RPMI8226 (cell line): ENCODE results near the gene DTNB.
"Not testable (repeated sequence)": the region's sequence is repeated elsewhere in the genome, so short reads cannot be mapped to it uniquely, and the experiment has no call there.

Experiments
- DNase-seq: peaks from one replicate; pipeline ENCODE4 v3.0.0-alpha.2; 2015

The DTNB gene

GRCh38 chr2:25446122-25446521 is 227.3 kb downstream of the DTNB start:
- DNase-seq: no peak

GRCh38 chr2:25445464-25445863 is 227.9 kb downstream of the DTNB start:
- no peak for DNase-seq

DNA sequence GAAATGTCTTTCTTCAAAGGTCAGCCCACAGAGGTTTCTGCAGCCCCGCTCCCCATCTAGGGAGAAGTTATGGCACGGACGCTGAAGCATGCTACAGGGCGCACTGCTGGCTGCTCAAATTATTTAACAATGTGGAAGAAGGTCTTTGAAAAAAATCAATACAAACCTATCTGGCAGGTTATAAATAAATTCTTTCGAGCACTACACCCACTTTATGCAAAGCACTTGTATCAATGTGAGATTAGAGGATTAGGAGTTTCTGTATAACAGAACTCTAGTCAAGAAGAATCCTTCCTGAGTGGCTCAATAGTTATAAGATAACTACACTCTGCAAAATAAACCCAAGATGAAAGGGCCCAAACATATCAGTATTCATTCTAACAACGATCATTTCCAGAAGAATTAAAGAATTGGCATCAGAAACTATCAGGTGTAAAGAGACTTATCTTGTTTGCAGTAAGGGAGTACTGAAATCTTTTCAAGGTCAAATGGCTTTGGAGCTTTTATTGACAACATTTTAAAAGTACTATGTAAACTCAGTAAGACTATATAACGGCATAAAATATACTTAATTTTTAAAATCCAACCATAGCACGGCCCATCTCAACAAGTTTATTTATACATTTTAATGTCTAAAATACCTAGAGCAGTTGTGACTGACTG is 228.6 kb downstream of the DTNB start:
- DNase-seq: no peak

- no peak for DNase-seq
These were observed 229.6 kb downstream of the DTNB start for GRCh38 chr2:25443766-25444165.

DNA sequence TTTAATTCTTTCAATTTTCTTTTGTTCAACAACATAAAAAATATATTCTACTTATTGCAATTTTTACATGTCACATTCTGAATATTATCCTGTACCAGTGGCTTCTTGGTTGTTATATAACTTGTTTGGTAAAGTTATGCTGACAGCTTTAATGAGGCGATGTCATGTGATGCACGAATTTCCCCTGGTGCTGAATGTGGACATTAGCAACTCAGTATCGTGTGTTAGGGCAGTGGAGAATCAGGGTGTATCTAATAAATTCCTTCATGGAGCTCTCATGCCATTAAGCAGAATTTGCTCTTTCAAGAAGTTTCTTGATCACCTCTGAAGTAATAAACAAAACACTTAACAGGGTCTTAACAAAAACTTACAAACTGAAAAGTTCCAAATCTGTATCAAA is 232.0 kb downstream of the DTNB start:
- no peak for DNase-seq

- DNase-seq: no peak
These were observed 234.6 kb downstream of the DTNB start for GRCh38 chr2:25438793-25439192.

GRCh38 chr2:25437881-25438662 is 235.3 kb downstream of the DTNB start:
- no peak for DNase-seq

GRCh38 chr2:25435421-25435820 is 238.0 kb downstream of the DTNB start:
- no peak for DNase-seq

GRCh38 chr2:25431604-25432003 is 241.8 kb downstream of the DTNB start:
- DNase-seq: peak; percentile 91

- no peak for DNase-seq
These were observed 242.8 kb downstream of the DTNB start for GRCh38 chr2:25430556-25430955.

DNA sequence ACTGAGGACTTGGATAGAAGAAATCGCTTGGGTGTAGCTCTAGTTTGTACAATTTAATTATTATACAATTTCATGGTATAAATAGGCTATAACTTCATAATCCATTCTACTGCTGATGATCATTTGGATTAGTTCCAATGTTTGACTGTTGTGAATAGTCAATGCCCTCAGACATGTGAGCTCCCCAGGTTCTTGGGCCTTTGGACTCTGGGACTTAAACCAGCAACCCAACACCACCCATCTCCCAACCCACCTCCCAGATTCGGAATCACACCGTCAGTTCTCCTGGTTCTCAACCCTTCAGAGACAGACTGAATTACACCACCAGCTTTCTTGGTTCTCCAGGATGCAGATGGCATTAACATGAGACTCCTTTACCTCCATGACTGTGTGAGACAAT is 247.1 kb downstream of the DTNB start:
- DNase-seq: no peak

- no peak for DNase-seq
These were observed 248.8 kb downstream of the DTNB start for GRCh38 chr2:25424426-25425028.

GRCh38 chr2:25421820-25422411 is 251.5 kb downstream of the DTNB start:
- DNase-seq: no peak

- peak; percentile 72 for DNase-seq
These were observed 252.1 kb downstream of the DTNB start for GRCh38 chr2:25421289-25421688.

GRCh38 chr2:25420820-25421237 is 252.5 kb downstream of the DTNB start:
- peak; percentile 77 for DNase-seq

- peak; percentile 94 for DNase-seq
These were observed 253.6 kb downstream of the DTNB start for GRCh38 chr2:25419678-25420242.

- peak; percentile 79 for DNase-seq
These were observed 254.3 kb downstream of the DTNB start for GRCh38 chr2:25418944-25419677.

DNA sequence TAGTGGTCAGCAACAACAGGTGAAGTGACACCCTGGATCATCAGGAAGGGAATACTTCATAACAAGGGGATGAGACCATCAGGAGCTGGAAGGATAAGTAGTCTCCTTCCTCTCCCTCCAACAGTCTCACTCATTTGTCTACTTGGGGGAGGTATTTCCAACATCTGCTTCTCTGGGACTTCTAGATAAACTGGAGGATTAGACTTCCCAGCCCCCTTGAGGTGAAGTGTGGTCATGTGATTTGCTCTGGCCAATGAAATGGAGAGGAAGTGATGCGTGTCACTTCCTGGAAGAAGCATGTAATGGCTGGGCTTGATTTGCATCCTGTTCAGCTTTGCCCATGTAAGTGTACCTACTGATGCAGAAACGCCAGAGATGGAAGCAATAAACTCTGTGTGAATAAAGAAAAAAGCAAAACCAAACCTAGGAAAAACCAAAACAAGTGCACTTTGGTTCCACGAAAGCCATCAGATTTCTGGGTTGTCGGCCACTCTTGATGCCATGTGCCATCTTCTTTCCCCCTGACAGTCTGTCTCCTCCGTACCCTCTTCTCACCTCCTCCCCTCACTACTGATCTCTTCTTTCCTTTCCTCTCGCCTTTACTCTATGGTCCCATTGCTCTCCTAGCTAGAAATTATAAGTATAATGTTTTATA is 255.5 kb downstream of the DTNB start:
- no peak for DNase-seq

- DNase-seq: no peak
These were observed 256.7 kb downstream of the DTNB start for GRCh38 chr2:25416674-25417073.

DNA sequence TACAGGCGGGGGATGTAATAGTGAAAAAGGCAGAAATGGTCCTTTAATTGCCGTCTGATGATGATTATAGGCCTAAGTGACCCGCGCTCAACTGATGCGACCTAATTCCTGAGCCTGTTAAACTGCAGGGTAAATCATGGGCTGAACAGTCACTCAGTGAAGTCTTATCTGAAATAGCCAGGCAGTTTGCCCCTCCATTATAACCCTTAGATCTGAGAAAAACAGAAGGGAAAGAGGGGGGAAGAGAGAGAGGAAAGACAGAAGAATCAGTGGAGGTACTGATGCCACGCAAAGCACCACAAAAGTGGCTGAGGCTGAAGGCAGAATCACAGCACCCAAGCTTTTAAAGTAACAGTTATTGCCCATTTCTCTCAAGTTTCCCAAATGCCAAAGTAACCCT is 258.6 kb downstream of the DTNB start:
- no peak for DNase-seq

- DNase-seq: not testable (repeated sequence)
These were observed 260.0 kb downstream of the DTNB start for GRCh38 chr2:25413409-25413808.

- no peak for DNase-seq
These were observed 261.6 kb downstream of the DTNB start for GRCh38 chr2:25411753-25412152.
